GM23338 (cell line): ENCODE data around the gene TMEM255B. TPM values are rescaled to one million over a fixed set of nuclear protein-coding genes. Genes with fewer than 3 reads are reported as not detected.

Experiments used
- ATAC-seq: fragments of 200-7000 bp; cut with Tn5 transposase; 3 replicates; pipeline ENCODE4 v1.9.1; 2020
- DNase-seq: peaks from one replicate; pipeline ENCODE4 v3.0.0-alpha.2; 2015; ENCODE audit warnings: low spot score
- H2AFZ ChIP-seq: fragments of 200-600 bp; sonication (generic); 2 replicates; pipeline ENCODE4 v1.8.0; 2016; ENCODE audit warnings: antibody characterized with exemption, mild to moderate bottlenecking, moderate library complexity
- H3F3A ChIP-seq: fragments of 200-600 bp; sonication (generic); replicated peaks from 2 replicates; pipeline ENCODE4 v1.8.0; 2017; ENCODE audit warnings: antibody characterized with exemption, mixed run types, low read depth
- H3K27ac ChIP-seq: fragments of 200-600 bp; sonication (generic); 2 replicates; pipeline ENCODE4 v1.6.1; 2016; ENCODE audit warnings: low read depth
- H3K27me3 ChIP-seq: fragments of 200-600 bp; sonication (generic); 2 replicates; pipeline ENCODE4 v1.8.0; 2016; ENCODE audit warnings: mild to moderate bottlenecking, mixed run types, moderate library complexity; ENCODE audit not compliant: insufficient read depth
- H3K36me3 ChIP-seq: fragments of 200-600 bp; sonication (generic); 2 replicates; pipeline ENCODE4 v1.8.0; 2016; ENCODE audit warnings: mild to moderate bottlenecking; ENCODE audit not compliant: insufficient read depth
- H3K4me1 ChIP-seq: fragments of 200-600 bp; sonication (generic); 2 replicates; pipeline ENCODE4 v1.8.0; 2016; ENCODE audit warnings: mild to moderate bottlenecking, moderate library complexity; ENCODE audit not compliant: insufficient read depth
- H3K4me2 ChIP-seq: fragments of 200-600 bp; sonication (generic); 2 replicates; pipeline ENCODE4 v1.7.1; 2017; ENCODE audit warnings: mixed run types
- H3K4me3 ChIP-seq: fragments of 200-600 bp; sonication (generic); 2 replicates; pipeline ENCODE4 v1.6.1; 2016; ENCODE audit warnings: mixed run types
- H3K79me2 ChIP-seq: fragments of 200-600 bp; sonication (generic); replicated peaks from 2 replicates; pipeline ENCODE4 v1.8.0; 2017; ENCODE audit warnings: mild to moderate bottlenecking; ENCODE audit not compliant: insufficient read depth
- H3K9me2 ChIP-seq: fragments of 200-600 bp; sonication (generic); 2 replicates; pipeline ENCODE4 v1.8.0; 2017; ENCODE audit not compliant: insufficient read depth
- H4K20me1 ChIP-seq: fragments of 200-600 bp; sonication (generic); replicated peaks from 2 replicates; pipeline ENCODE4 v1.8.0; 2017; ENCODE audit warnings: mild to moderate bottlenecking; ENCODE audit not compliant: insufficient read depth
- H3K27ac Mint-ChIP-seq: 2 replicates; pipeline ENCODE4 v1.8.0; 2020; ENCODE audit warnings: inconsistent platforms, mild to moderate bottlenecking, moderate library complexity, mixed read lengths
- H3K27me3 Mint-ChIP-seq: 3 replicates; pipeline ENCODE4 v1.8.0; 2022; ENCODE audit warnings: low read depth, mild to moderate bottlenecking, moderate library complexity, mixed read lengths, inconsistent platforms; ENCODE audit not compliant: insufficient read depth, poor library complexity
- H3K36me3 Mint-ChIP-seq: 3 replicates; pipeline ENCODE4 v1.8.0; 2021; ENCODE audit warnings: low read depth, mild to moderate bottlenecking, inconsistent platforms, moderate library complexity, mixed read lengths
- H3K4me1 Mint-ChIP-seq: 3 replicates; pipeline ENCODE4 v1.8.0; 2020; ENCODE audit warnings: mild to moderate bottlenecking, inconsistent platforms, mixed read lengths
- H3K4me3 Mint-ChIP-seq: 3 replicates; pipeline ENCODE4 v1.8.0; 2021; ENCODE audit warnings: moderate library complexity, mild to moderate bottlenecking, inconsistent platforms, mixed read lengths
- H3K9me3 Mint-ChIP-seq: 3 replicates; pipeline ENCODE4 v1.8.0; 2020; ENCODE audit warnings: moderate library complexity, mild to moderate bottlenecking, inconsistent platforms, mixed read lengths
- CREB1 ChIP-seq: fragments of 250-450 bp; sonication (Bioruptor Pico); IDR thresholded peaks from 2 replicates; pipeline ENCODE4 v1.5.0; 2020; ENCODE audit warnings: low read depth, mild to moderate bottlenecking, moderate library complexity
- CTCF ChIP-seq, 2 experiments: fragments of 200-600 bp in 1 of 2; sonication (generic) in 1 of 2; conservative IDR thresholded peaks; 2 replicates each; pipeline versions ENCODE4 v1.5.1 to v1.6.1; 2016 to 2017; ENCODE audit warnings: antibody characterized with exemption in 2 of 2, low read depth in 2 of 2, mild to moderate bottlenecking in 2 of 2, moderate library complexity in 1 of 2
- ETS1 ChIP-seq: IDR thresholded peaks from 2 replicates; pipeline ENCODE4 v1.6.1; 2016; ENCODE audit warnings: antibody characterized with exemption
- EZH2 ChIP-seq: fragments of 200-600 bp; sonication (generic); IDR thresholded peaks from one replicate; pipeline ENCODE4 v1.8.0; 2017; ENCODE audit warnings: antibody characterized with exemption, mild to moderate bottlenecking, low read depth; ENCODE audit not compliant: unreplicated experiment
- EZH2phosphoT487 ChIP-seq: fragments of 200-600 bp; sonication (generic); IDR thresholded peaks from one replicate; pipeline ENCODE4 v1.8.1; 2018; ENCODE audit warnings: antibody characterized with exemption; ENCODE audit not compliant: unreplicated experiment
- JUNB ChIP-seq: IDR thresholded peaks from one replicate; pipeline ENCODE4 v1.6.1; 2016; ENCODE audit warnings: antibody characterized with exemption; ENCODE audit not compliant: unreplicated experiment
- NANOG ChIP-seq: IDR thresholded peaks from 2 replicates; pipeline ENCODE4 v1.6.1; 2016; ENCODE audit warnings: antibody characterized with exemption, borderline replicate concordance
- POLR2AphosphoS5 ChIP-seq: IDR thresholded peaks from 2 replicates; pipeline ENCODE4 v1.6.1; 2016; ENCODE audit warnings: antibody characterized with exemption, low read depth
- REST ChIP-seq: IDR thresholded peaks from one replicate; pipeline ENCODE4 v1.6.1; 2018; ENCODE audit warnings: antibody characterized with exemption; ENCODE audit not compliant: unreplicated experiment
- STAT1 ChIP-seq: IDR thresholded peaks from one replicate; pipeline ENCODE4 v1.6.1; 2016; ENCODE audit warnings: antibody characterized with exemption; ENCODE audit not compliant: unreplicated experiment
- ZNF114 ChIP-seq: fragments of 250-450 bp; sonication (Bioruptor Pico); IDR thresholded peaks from 2 replicates; pipeline ENCODE4 v1.5.0; 2020; ENCODE audit warnings: mild to moderate bottlenecking, moderate library complexity
- ZNF331 ChIP-seq: fragments of 250-450 bp; sonication (Bioruptor Pico); IDR thresholded peaks from 2 replicates; pipeline ENCODE4 v1.5.0; 2020; ENCODE audit warnings: low read depth, mild to moderate bottlenecking, moderate library complexity
- ZNF462 ChIP-seq: fragments of 250-450 bp; sonication (Bioruptor Pico); IDR thresholded peaks from 2 replicates; pipeline ENCODE4 v1.5.0; 2020; ENCODE audit warnings: mild to moderate bottlenecking, moderate library complexity
- polyA plus RNA-seq: library from polyadenylated mRNA; unstranded; fragments of >200 nt; fragmentation: Nextera tagmentation; extraction: Ambion mirVana; gene quantifications from 2 replicates; pipeline ENCODE4 v1.2.1, GENCODE V29; 2016
- total RNA-seq: library from RNA; depleted of rRNA; stranded (reverse); fragments of >200 nt; shearing (Covaris generic); gene quantifications from 2 replicates; pipeline ENCODE4 v1.2.3, GENCODE V29; 2014

TMEM255B gene
- total and polyA plus RNA-seq, 2 experiments from 2014 or later, result 0.69 to 4.4 TPM

GRCh38 chr13:113774177-113775107 is 15.4 kb downstream of the TMEM255B start:
- H3K9me2 ChIP-seq, result 0 out of 2 replicates have a peak, but pooled peaks cover 3% of the 10 kb centered on the region
- no peaks in the 10 kb centered on the region for H3F3A ChIP-seq
- Mint-ChIP-seq H3K27me3 (peaks cover 6% of the 10 kb centered on the region), H3K4me1 (no peaks in the 10 kb centered on the region), H3K27ac (no peak overlapping the region), H3K9me3 (no peaks in the 10 kb centered on the region), H3K4me3 (no peak overlapping the region), H3K36me3 (no peaks in the 10 kb centered on the region)
- ATAC-seq, result no peak
- no peaks in the 10 kb centered on the region for H4K20me1 ChIP-seq
- H3K4me1 ChIP-seq, result no peaks in the 10 kb centered on the region
- H3K27me3 ChIP-seq, result no peaks in the 10 kb centered on the region
- no peak overlapping the region for H3K27ac ChIP-seq
- no peaks in the 10 kb centered on the region for H3K79me2 ChIP-seq
- H2AFZ ChIP-seq, result no peak overlapping the region
- H3K4me3 ChIP-seq, result no peak overlapping the region
- H3K4me2 ChIP-seq, result no peak overlapping the region
- DNase-seq, result no peak
- no peaks in the 10 kb centered on the region for H3K36me3 ChIP-seq
- TF ChIP-seq ZNF462, result no peak
- TF ChIP-seq CTCF (conservative IDR thresholded peaks at IDR 0.05; ENCODE audit: low read depth in 2 of 2), result no peak
- no peak for TF ChIP-seq STAT1
- TF ChIP-seq JUNB, result no peak
- no peak for TF ChIP-seq REST
- no peak for TF ChIP-seq POLR2AphosphoS5
- TF ChIP-seq ZNF114, result no peak
- TF ChIP-seq ETS1, result no peak
- TF ChIP-seq EZH2phosphoT487, result no peak
- no peak for TF ChIP-seq ZNF331
- no peak for TF ChIP-seq NANOG
- no peak for TF ChIP-seq EZH2
- TF ChIP-seq CREB1 (CRISPR knock-in tag), result no peak
